Measurements from ENCODE around the gene ATXN2. TPM values are rescaled to one million over a fixed set of nuclear protein-coding genes. Genes with fewer than 3 reads are reported as not detected.

ATXN2 gene
- total RNA-seq, result 13.7 and 19.2 TPM in 2 replicates

DNA sequence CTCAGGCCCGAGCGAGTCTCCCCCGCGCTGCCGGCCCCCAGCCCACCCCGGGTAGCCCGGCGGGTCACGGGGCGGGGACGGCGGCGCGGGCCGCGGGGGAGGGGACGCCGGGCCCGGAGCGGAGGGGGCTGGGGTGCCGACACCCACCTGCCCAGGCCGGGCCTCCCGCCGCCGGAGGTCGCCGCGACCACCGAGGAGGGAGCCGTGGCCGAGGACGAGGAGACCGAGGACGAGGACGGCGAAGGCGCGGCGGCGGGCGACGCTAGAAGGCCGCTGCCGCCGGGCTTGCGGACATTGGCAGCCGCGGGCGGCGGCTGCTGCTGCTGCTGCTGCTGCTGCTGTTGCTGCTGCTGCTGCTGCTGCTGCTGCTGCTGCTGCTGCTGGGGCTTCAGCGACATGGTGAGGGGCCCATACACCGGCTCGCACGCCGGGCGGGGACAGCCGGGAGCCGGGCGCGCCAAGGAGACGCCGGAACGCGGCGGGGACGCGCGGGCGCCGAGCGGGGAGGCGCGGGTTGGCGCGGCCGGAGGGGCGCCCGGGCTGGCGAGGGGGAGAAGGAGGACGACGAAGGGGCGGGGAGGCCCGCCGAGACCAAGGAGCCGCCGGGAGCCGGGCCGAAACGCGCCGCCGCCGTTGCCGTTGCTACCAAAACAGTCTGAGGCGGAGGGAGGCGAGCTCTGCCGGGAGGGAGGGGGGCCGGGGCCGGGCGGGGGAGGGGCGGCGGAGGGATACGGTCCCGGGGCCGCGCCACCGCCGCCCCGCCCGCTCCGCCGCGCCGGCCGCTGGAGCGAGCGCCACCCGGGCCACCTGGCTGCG, at the start of gene ATXN2:
Gene ATXN2, minus strand, starts transcription at position 679 of the 816 bp plus-strand sequence. Its CDS starts 281 bp downstream, at position 398.

DNA sequence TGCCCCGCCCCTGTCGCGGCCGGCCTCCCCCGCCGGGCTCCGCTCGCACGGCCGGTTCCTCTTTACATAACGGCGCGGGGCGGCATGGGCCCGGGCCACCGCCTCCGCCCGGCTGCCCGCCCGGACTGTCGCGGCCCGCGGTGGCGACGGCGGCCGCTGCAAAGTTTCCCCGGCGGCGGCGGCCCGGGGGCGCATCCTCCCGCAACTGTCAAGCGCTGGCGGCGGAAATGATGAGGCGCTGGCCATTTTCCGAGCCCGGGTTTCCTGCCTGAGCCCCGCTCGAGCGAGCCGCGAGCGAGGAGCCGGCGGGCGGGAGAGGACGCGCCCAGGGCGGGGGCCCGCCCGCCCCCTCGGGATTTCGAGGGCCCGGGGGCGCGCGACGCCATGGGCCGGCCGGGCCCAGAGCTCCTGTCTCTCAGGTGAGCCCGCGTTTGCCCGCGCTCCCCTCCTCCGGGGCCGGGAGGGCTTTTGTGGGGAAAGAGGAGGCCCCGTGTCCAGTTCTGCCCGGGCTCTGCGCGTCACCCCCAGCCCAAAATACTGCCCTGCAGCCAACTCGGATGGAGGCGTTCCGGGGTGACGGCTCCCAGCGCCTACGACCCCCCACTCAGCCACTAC, 193.1 kb downstream of the ATXN2 start, which contains the start of gene SH2B3:
Gene SH2B3, plus strand, starts transcription at position 65 of the 615 bp plus-strand sequence. CDS start 12,223 bp downstream, outside the sequence.

Other genes with a start within 250 kb of the ATXN2 start
- gene PHETA1, start 230.2 kb downstream of the ATXN2 start, total RNA-seq, result 5.8 and 6.7 TPM in 2 replicates
- gene SH2B3, start 193.4 kb downstream of the ATXN2 start, total RNA-seq, result 28.1 and 29.4 TPM in 2 replicates
- gene BRAP, start 86.6 kb upstream of the ATXN2 start, total RNA-seq, result 8.6 and 12.4 TPM in 2 replicates
- gene ACAD10, start 86.7 kb upstream of the ATXN2 start, total RNA-seq, result 24.5 and 26.2 TPM in 2 replicates
- gene ALDH2, start 167.6 kb upstream of the ATXN2 start, total RNA-seq, result 31.7 and 32.6 TPM in 2 replicates
- gene MAPKAPK5, start 242.9 kb upstream of the ATXN2 start, total RNA-seq, result 43.4 and 60.0 TPM in 2 replicates

Data from bronchus fibroblast of lung (primary cell).